SIG-M5 treated with dmso at 0.1 percent for 504 hours (cell line): ENCODE data around the gene RPUSD3.
A peak's percentile ranks its signal among the peaks of the same experiment; 100 is the strongest.

Experiments
- DNase-seq: peaks from one replicate; lab custom pipeline; 2025; ENCODE audit not compliant: unreplicated experiment; lab: John Stamatoyannopoulos, UW

The RPUSD3 gene

GRCh38 chr3:9834520-9835380, 9.1 kb downstream of the RPUSD3 start:
- no peak for DNase-seq

- no peak for DNase-seq
These were observed 10.7 kb downstream of the RPUSD3 start for GRCh38 chr3:9833078-9833477.

GRCh38 chr3:9831253-9831652, 12.6 kb downstream of the RPUSD3 start:
- no peak for DNase-seq

- no peak for DNase-seq
These were observed 14.7 kb downstream of the RPUSD3 start for GRCh38 chr3:9828801-9829755.

GRCh38 chr3:9826815-9827573, 16.8 kb downstream of the RPUSD3 start:
- DNase-seq: peak; percentile 21

DNA sequence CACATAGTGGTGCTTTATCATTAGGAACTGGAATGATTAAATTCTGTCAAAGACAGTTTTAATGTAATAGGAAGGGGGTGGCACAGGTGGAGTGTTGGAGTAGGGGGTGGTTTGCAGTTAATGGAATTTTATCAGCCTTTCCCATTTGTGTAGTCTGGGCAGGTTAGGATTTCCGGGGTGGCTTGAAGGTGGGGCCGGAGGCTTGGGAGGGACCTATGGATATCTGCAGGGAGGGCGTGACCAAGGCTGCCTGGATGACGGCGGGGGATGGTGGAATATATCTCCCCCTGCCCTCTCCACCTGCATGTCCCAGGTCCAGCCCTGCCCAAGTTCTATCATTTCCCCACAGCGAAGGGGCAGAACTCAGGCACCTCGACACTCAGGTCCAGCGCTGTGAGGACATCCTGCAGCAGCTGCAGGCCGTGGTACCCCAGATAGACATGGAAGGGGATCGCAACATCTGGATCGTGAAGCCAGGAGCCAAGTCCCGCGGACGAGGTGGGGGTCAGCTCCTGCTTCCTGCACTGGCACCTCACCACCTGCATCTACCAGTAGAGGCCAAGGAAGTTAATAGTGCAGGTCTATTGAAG, 18.3 kb downstream of the RPUSD3 start:
- DNase-seq: no peak

GRCh38 chr3:9820946-9821345, 22.9 kb downstream of the RPUSD3 start:
- DNase-seq: peak; percentile 32

DNA sequence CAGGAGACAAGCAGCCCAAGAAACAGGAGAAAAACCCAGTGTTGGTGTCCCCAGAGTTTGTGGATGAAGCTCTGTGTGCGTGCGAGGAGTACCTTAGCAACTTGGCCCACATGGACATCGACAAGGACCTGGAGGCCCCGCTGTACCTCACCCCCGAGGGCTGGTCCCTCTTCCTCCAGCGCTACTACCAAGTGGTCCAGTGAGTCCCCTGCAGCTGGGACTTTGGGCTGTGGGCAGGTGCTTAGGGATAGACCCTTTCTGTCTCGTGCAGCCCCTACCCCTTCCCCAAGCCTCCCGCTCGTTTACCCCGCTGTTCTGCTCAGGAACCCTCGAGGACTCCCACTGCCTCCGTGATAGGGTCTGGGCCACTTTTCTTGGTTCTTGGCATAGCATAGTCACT, 23.3 kb downstream of the RPUSD3 start:
- DNase-seq: no peak

DNA sequence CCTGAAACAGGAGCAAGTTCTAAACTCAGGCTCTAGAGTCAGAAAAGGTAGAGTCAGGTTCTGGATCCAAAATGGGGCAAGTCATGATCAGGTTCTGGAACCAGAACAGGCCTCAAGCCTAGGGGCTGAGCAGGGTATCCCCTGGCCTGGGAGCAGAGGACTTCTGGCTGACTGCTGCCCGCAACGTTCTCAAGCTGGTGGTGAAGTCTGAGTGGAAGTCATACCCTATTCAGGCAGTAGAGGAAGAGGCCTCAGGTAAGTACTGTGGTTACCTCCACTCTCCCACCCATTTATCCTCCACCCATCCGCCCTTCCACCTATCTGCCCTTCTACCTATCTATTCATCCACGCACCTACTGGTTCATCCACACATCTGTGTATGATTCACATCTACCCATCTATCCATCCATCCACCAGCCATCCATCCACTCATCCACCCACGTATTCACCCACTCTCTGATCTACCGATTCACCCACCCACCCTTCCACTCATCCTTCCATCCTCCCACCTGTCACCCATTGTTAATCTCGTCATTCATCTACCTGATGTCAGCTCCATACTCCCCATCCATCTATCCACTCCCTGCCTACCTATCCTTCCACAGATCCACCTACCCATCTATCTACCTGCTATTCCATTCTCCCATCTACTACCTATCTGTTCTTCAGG, 25.0 kb downstream of the RPUSD3 start:
- DNase-seq: no peak

DNA sequence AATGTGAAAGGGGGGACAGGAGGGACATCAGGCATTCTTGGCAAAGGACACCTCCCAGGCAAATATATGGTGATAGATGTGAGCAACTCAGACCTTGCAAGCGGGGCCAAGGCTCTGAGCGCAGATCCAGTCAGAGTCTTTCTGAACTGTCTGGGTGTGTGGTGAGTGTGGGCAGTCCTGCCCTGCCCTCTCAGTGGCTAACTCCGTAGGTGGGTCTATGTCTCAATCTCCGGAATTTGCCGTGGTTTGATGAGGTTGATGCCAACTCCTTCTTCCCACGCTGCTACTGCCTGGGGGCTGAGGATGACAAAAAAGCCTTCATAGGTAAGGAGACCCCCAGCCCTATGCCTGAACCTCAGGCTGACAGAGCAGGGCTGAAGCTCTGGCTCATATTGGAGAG, 26.4 kb downstream of the RPUSD3 start:
- DNase-seq: no peak

GRCh38 chr3:9815986-9816385, 27.8 kb downstream of the RPUSD3 start:
- no peak for DNase-seq

DNA sequence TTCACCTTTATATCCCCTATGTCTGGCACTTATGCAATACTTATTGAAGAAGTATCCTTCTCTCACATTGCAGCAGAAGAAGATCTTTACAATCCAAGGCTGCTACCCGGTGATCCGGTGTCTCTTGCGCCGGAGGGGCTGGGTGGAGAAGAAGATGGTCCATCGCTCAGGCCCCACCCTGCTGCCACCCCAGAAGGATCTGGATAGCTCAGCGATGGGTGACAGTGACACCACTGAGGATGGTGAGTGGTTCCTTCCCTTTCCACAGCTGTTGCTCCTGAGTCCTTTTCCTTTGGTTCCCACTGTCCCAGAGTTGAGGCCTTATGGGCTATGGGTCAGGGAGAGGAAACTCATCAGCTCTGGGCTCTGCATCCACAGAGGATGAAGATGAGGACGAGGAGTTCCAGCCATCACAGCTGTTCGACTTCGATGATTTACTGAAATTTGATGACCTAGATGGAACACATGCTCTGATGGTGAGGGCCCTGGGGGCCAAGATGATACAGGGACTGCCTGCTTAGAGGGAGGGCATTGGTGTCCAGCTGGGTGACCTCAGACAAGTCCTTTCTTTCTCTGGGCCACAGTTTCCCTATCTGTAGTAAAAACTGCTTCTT, 30.8 kb downstream of the RPUSD3 start:
- DNase-seq: no peak

DNA sequence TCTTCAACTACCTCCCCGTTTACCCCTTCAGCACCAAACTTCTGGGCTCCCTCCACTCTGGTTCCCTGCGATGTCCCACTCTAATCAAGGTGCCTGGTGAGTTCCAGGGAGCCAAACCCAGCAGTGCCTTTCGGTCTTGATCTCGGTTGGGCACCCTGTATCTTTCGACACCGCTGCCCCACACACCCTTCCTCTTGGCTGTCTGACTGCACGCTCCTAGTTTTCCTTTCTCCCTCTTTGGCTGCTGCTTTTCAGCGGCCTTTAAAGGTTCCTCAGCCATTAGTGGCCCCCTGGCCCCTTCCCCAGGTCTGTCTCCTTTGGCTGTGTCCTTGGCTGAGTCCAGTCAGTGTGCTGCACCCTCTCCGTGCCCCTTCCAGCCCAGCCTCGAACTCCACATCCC, 33.0 kb downstream of the RPUSD3 start:
- DNase-seq: no peak

DNA sequence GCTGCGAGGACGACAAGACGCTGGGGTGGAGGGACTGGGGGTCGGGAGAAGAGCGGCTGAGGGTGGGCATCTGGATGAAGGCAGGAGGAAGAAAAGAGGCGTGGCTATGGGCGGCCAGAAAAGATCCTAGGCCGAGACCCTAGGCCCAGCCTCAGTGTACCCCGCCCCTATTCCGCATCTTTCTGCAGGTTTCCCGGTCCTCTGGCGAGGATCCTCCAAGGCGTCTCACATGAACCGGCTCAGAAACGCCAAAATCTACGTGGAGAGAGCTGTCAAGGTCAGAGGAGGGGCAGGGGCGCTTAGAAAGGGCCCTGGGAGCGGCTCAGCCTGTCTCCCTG, 33.4 kb downstream of the RPUSD3 start:
- DNase-seq: no peak

- DNase-seq: no peak
These were observed 34.0 kb downstream of the RPUSD3 start, which contains the start of gene TTLL3 for GRCh38 chr3:9809615-9810432. Gene TTLL3, plus strand, starts transcription at chr3:9810262. Its CDS starts 400 bp downstream, at chr3:9810662.

DNA sequence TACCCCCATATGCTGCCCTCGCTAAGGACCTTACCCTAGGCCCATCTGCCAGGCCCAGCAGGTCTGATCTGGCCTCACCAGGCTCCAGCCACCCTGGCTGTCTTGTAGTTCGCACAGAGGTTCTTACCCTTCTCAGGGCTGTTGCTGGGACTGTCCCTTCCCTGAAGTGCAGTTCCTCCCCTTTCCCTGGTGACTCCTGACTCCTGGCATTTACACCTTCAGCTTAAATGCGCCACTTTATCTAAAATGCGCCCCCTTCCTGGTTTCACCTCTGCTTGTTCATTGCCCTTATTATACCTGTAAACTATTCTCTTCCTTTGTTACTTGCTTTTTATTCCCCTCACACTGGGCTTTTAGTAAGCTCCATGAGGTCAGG, 34.6 kb downstream of the RPUSD3 start:
- DNase-seq: no peak

- peak; percentile 19 for DNase-seq
These were observed 35.3 kb downstream of the RPUSD3 start for GRCh38 chr3:9808345-9809037.

GRCh38 chr3:9807981-9808344, 35.8 kb downstream of the RPUSD3 start:
- no peak for DNase-seq
